Caco-2 (cell line): ENCODE data around the gene CFAP221. TPM values are rescaled to one million over a fixed set of nuclear protein-coding genes. Genes with fewer than 3 reads are reported as not detected.

Source experiments
- BruUV-seq: library from RNA; stranded (reverse); fragments of 400-500 nt; replicated peaks from 2 replicates; lab custom pipeline; 2021; lab: Mats Ljungman, UMichigan
- CTCF ChIA-PET: fragments of 300-600 bp; sonication (Branson Sonifier 250); formaldehyde crosslinking; loops from one replicate; lab custom pipeline; 2022; ENCODE audit warnings: antibody characterized with exemption; lab: Charles Lee
- POLR2A ChIA-PET: fragments of 300-600 bp; sonication (Branson Sonifier 250); formaldehyde crosslinking; loops from one replicate; lab custom pipeline; 2022; ENCODE audit warnings: antibody characterized with exemption; lab: Charles Lee
- DNase-seq, 2 experiments: peaks; one replicate each; pipeline versions ENCODE4 v3.0.0 to v3.0.0-alpha.2; 2020 to 2022
- H3K27me3 ChIP-seq: replicated peaks from 2 replicates; pipeline ENCODE4 v1.6.0; 2011; ENCODE audit warnings: low read length; ENCODE audit not compliant: control insufficient read depth, insufficient read depth
- H3K36me3 ChIP-seq: 2 replicates; pipeline ENCODE4 v1.5.1; 2011; ENCODE audit warnings: low read length; ENCODE audit not compliant: control insufficient read depth, insufficient read depth
- H3K4me1 ChIP-seq: fragments of 250-450 bp; sonication (Bioruptor Pico); 2 replicates; pipeline ENCODE4 v1.5.1; 2020; ENCODE audit warnings: mild to moderate bottlenecking
- H3K4me3 ChIP-seq: 2 replicates; pipeline ENCODE4 v1.5.1; 2011; ENCODE audit warnings: low read depth, mild to moderate bottlenecking, control low read depth, low read length
- H3K9me3 ChIP-seq: fragments of 250-450 bp; sonication (Bioruptor Pico); 2 replicates; pipeline ENCODE4 v1.5.1; 2020; ENCODE audit warnings: mild to moderate bottlenecking, moderate library complexity
- H3K27ac Mint-ChIP-seq: one replicate; pipeline ENCODE4 v1.8.0; 2022; ENCODE audit warnings: mixed read lengths; ENCODE audit not compliant: unreplicated experiment
- H3K27me3 Mint-ChIP-seq: one replicate; pipeline ENCODE4 v1.8.0; 2022; ENCODE audit warnings: mixed read lengths; ENCODE audit not compliant: insufficient read depth, unreplicated experiment
- H3K36me3 Mint-ChIP-seq: one replicate; pipeline ENCODE4 v1.8.0; 2022; ENCODE audit warnings: mild to moderate bottlenecking, mixed read lengths; ENCODE audit not compliant: insufficient read depth, unreplicated experiment
- H3K4me1 Mint-ChIP-seq: one replicate; pipeline ENCODE4 v1.8.0; 2022; ENCODE audit warnings: low read depth, mixed read lengths; ENCODE audit not compliant: unreplicated experiment
- H3K4me3 Mint-ChIP-seq: one replicate; pipeline ENCODE4 v1.8.0; 2022; ENCODE audit warnings: mild to moderate bottlenecking, moderate library complexity, mixed read lengths; ENCODE audit not compliant: unreplicated experiment
- H3K9me3 Mint-ChIP-seq: one replicate; pipeline ENCODE4 v1.8.0; 2022; ENCODE audit warnings: mixed read lengths; ENCODE audit not compliant: unreplicated experiment
- intact Hi-C: fragments of 100-400 bp; cut with micrococcal nuclease; formaldehyde crosslinking; loops from one replicate; pipeline ENCODE4 v1.10.0; 2022; ENCODE audit not compliant: unreplicated experiment
- total RNA-seq: library from RNA; stranded (reverse); gene quantifications from 2 replicates; pipeline ENCODE4 v1.2.3, GENCODE V29; 2022
- TF ChIP-seq, protein P1 (sequence below), 2 experiments: fragments of 200-600 bp in 1 of 2; IDR thresholded peaks; 1 replicate in 1 of 2; 2 replicates in 1 of 2; pipeline versions ENCODE4 v1.5.1 to v1.8.0; 2011 to 2022; ENCODE audit warnings: antibody characterized with exemption in 1 of 2, control low read depth in 1 of 2, inconsistent platforms in 1 of 2, low read depth in 1 of 2, low read length in 1 of 2, mild to moderate bottlenecking in 1 of 2, moderate library complexity in 1 of 2; ENCODE audit not compliant: insufficient read depth in 1 of 2, severe bottlenecking in 1 of 2, unreplicated experiment in 1 of 2

The CFAP221 gene
- total RNA-seq, 1 experiment from 2014 or later, result not detected

DNA sequence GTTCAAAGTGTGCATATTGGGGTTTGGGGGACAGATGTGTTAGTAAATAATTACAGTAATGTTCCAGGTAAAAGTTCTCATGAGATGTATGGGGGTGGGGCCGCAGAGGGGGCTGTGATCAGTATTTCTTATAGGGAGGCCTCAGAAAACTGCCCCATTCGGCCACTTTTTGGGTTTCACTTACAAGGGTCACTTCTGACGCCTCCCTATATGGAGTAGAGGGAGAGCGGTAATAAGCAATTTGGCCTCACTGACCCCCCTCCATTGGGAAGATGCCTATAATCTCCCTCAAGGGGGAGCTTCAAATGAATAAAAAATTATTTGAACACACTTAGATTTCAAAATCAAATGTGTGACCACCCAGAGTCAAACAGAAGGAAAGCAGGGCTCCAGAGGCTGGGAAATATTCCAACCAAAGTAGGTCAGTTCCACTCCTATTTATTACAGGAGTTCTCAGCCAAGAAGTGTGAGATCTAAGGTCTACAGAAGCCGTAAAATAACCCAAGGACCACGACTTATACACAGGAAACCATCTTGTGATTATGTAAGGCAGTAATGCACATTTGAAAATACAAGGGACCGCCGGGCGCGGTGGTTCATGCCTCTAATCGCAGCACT lies 22.7 kb upstream of the CFAP221 start:
- H3K9me3 ChIP-seq, result no peaks in the 10 kb centered on the region

DNA sequence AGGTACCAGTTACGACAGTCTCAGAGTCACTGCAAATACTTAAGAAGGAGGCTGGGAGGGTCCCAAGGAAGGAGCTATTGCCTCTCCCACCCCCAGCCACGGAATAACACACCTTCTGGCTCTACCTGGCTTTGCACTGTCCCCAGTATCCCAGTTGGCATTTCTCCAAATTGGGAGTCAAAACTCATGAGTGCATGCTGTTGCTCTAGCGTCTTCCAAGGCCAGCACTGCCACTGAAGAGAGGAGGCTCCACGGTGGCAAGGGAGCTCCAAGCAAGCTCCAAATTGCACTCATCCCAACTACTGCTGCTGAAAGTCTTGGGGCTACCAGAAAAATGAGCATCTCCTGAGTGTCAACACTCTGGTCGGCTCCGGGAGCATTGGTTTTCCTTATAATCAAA lies 21.6 kb upstream of the CFAP221 start:
- BruUV-seq, result no TSS peak
- Histone ChIP-seq H3K27me3 (no peaks in the 10 kb centered on the region), H3K9me3 (no peaks in the 10 kb centered on the region), H3K36me3 (no peaks in the 10 kb centered on the region), H3K4me1 (peaks cover 10% of the 10 kb centered on the region), H3K4me3 (no peak overlapping the region)
- DNase-seq, result no peak
- Mint-ChIP-seq H3K27me3 (no peaks in the 10 kb centered on the region), H3K9me3 (no peaks in the 10 kb centered on the region), H3K4me1 (peaks cover 6% of the 10 kb centered on the region), H3K27ac (no peak overlapping the region), H3K4me3 (no peak overlapping the region), H3K36me3 (no peaks in the 10 kb centered on the region)
- ChIA-PET CTCF (no interaction called here), POLR2A (no interaction called here)
- TF ChIP-seq, protein P1, sequence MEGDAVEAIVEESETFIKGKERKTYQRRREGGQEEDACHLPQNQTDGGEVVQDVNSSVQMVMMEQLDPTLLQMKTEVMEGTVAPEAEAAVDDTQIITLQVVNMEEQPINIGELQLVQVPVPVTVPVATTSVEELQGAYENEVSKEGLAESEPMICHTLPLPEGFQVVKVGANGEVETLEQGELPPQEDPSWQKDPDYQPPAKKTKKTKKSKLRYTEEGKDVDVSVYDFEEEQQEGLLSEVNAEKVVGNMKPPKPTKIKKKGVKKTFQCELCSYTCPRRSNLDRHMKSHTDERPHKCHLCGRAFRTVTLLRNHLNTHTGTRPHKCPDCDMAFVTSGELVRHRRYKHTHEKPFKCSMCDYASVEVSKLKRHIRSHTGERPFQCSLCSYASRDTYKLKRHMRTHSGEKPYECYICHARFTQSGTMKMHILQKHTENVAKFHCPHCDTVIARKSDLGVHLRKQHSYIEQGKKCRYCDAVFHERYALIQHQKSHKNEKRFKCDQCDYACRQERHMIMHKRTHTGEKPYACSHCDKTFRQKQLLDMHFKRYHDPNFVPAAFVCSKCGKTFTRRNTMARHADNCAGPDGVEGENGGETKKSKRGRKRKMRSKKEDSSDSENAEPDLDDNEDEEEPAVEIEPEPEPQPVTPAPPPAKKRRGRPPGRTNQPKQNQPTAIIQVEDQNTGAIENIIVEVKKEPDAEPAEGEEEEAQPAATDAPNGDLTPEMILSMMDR (IDR thresholded peaks at IDR 0.05; ENCODE audit: insufficient read depth in 1 of 2, low read depth in 1 of 2, low read length in 1 of 2, severe bottlenecking in 1 of 2, unreplicated experiment in 1 of 2), result no peak
- intact Hi-C loops, result no loop called here

More for the DNA sequence above, 22.7 kb upstream of the CFAP221 start:
- ChIA-PET CTCF (no interaction called here), POLR2A (no interaction called here)
- Mint-ChIP-seq H3K4me1 (no peaks in the 10 kb centered on the region), H3K27ac (no peak overlapping the region), H3K36me3 (no peaks in the 10 kb centered on the region), H3K4me3 (no peak overlapping the region), H3K27me3 (no peaks in the 10 kb centered on the region), H3K9me3 (no peaks in the 10 kb centered on the region)
- TF ChIP-seq, protein P1 (IDR thresholded peaks at IDR 0.05; ENCODE audit: insufficient read depth in 1 of 2, low read depth in 1 of 2, low read length in 1 of 2, severe bottlenecking in 1 of 2, unreplicated experiment in 1 of 2), result no peak
- intact Hi-C loops, result no loop called here
- no peaks in the 10 kb centered on the region for H3K36me3 ChIP-seq
- H3K4me3 ChIP-seq, result no peak overlapping the region
- H3K4me1 ChIP-seq, result no peaks in the 10 kb centered on the region
- DNase-seq, result no peak
- BruUV-seq, result no TSS peak
- H3K27me3 ChIP-seq, result no peaks in the 10 kb centered on the region

DNA sequence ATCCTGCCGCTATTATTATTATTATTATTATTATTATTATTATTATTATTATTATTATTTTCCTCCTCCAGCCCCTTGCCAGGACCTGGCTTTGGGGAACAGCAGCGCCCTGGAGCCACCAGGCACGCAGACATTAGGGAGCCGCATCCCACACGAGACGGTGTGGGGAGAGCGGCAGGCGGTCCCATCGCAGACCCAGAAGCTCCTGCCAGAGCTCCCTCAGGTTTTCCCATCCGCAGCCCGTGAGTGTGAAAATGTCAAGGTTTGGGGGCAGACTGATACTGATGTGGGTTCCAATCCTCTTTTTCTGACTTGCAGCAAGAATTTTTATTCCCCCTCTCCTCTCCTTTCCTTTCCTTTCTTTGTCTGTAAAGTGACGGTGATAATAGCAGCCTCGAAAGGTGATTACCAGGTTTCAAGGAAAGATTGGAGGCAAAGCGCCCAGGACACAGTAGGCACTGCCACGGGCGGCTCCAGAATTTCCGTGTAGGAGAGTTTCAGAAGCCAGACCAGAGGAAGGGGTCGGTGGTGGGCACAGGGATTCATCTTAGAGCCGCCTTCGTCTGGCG lies 20.8 kb upstream of the CFAP221 start:
- no peaks in the 10 kb centered on the region for H3K9me3 Mint-ChIP-seq
- H3K27me3 Mint-ChIP-seq, result no peaks in the 10 kb centered on the region
- peaks cover 14% of the 10 kb centered on the region for H3K4me1 Mint-ChIP-seq
- peaks cover 18% of the 10 kb centered on the region for H3K4me1 ChIP-seq
- H3K4me3 Mint-ChIP-seq, result no peak overlapping the region
- H3K4me3 ChIP-seq, result no peak overlapping the region
- no peaks in the 10 kb centered on the region for H3K9me3 ChIP-seq
- no peak for DNase-seq
- H3K36me3 ChIP-seq, result no peaks in the 10 kb centered on the region
- CTCF ChIA-PET, result no interaction called here
- TF ChIP-seq, protein P1 (IDR thresholded peaks at IDR 0.05; ENCODE audit: insufficient read depth in 1 of 2, low read depth in 1 of 2, low read length in 1 of 2, severe bottlenecking in 1 of 2, unreplicated experiment in 1 of 2), result no peak
- no peaks in the 10 kb centered on the region for H3K27me3 ChIP-seq
- no peaks in the 10 kb centered on the region for H3K36me3 Mint-ChIP-seq
- no TSS peak for BruUV-seq
- intact Hi-C loops, result no loop called here
- no peak overlapping the region for H3K27ac Mint-ChIP-seq
- POLR2A ChIA-PET, result no interaction called here
